BLaER1 (cell line): Measurements from ENCODE around the gene C20orf141.

Experiments used
- H3K27ac ChIP-seq: shearing (Covaris generic); formaldehyde crosslinking; 2 replicates; pipeline ENCODE4 v1.8.1; 2022
- H3K27me3 ChIP-seq: shearing (Covaris generic); formaldehyde crosslinking; 2 replicates; pipeline ENCODE4 v1.8.1; 2022
- H3K36me3 ChIP-seq: shearing (Covaris generic); formaldehyde crosslinking; 2 replicates; pipeline ENCODE4 v1.8.1; 2022
- H3K4me1 ChIP-seq: shearing (Covaris generic); formaldehyde crosslinking; 2 replicates; pipeline ENCODE4 v1.8.1; 2022
- H3K4me2 ChIP-seq: shearing (Covaris generic); formaldehyde crosslinking; 2 replicates; pipeline ENCODE4 v1.8.1; 2022
- H3K4me3 ChIP-seq: shearing (Covaris generic); formaldehyde crosslinking; 2 replicates; pipeline ENCODE4 v1.8.1; 2022
- H3K9ac ChIP-seq: shearing (Covaris generic); formaldehyde crosslinking; 2 replicates; pipeline ENCODE4 v1.8.1; 2022
- H3K9me3 ChIP-seq: shearing (Covaris generic); formaldehyde crosslinking; 2 replicates; pipeline ENCODE4 v1.8.1; 2022
- H4K20me1 ChIP-seq: shearing (Covaris generic); formaldehyde crosslinking; 2 replicates; pipeline ENCODE4 v1.8.1; 2022
- Cebpa-rat ChIP-seq: shearing (Covaris generic); IDR thresholded peaks from 2 replicates; pipeline ENCODE4 v1.8.1; 2022

The C20orf141 gene

DNA sequence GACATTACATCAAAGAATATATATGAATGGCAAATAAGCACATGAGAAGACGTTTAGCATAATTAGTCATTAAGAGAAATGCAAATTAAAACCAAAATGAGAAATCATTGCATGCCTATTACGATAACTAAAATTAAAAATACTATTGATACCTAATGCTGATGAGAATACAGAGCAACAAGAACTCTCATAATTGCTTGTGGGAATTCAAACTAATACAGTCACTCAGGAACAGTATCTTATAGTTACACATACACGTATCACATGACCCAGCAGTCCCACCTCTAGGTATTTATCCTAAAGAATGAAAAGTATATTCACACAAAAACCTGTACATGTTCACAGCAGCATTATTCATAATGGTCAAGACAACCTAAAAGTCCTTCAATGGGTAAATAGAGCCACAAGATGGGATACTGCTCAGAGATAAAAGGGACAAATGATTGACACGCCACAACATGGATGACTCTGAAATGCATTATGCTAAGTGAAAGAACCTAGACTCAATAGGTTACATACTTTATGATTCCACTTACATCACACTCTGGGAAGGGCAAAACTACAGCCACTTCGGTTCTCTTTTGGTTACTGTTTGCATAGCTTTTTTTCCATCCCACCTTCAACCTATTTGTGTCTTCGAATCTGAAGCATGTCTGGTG lies 30.8 kb upstream of the C20orf141 start:
- Histone ChIP-seq H3K9ac (no peak overlapping the region), H3K27ac (no peak overlapping the region), H3K4me2 (no peak overlapping the region), H3K36me3 (no peaks in the 10 kb centered on the region), H3K9me3 (no peaks in the 10 kb centered on the region), H3K4me3 (no peak overlapping the region), H3K27me3 (no peaks in the 10 kb centered on the region), H3K4me1 (no peaks in the 10 kb centered on the region), H4K20me1 (no peaks in the 10 kb centered on the region)
- TF ChIP-seq Cebpa-rat = no peak

DNA sequence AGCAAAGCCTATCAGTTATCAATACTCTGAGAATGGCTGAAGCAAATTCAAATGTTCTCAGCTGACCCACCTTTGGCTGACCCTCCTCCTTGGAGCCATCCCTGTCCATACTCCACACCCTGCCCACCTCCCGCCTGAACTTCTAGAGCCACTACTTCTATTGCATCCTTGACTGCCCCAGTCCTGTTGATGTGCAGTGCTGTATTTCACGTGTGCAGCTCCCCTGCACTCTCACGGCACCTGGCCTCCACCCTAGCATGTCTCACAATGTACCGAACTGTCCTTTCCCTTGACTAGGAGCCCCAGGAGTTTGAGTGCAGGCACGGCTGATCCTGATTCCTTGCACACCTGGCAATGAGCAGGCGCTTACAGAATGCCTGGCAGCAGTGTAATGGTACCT lies 21.3 kb upstream of the C20orf141 start:
- Histone ChIP-seq H3K4me1 (peaks cover 16% of the 10 kb centered on the region), H3K9me3 (no peaks in the 10 kb centered on the region), H3K27ac (no peak overlapping the region), H4K20me1 (peaks cover 55% of the 10 kb centered on the region), H3K36me3 (peaks cover 82% of the 10 kb centered on the region), H3K4me2 (no peak overlapping the region), H3K9ac (no peak overlapping the region), H3K4me3 (no peak overlapping the region), H3K27me3 (no peaks in the 10 kb centered on the region)
- TF ChIP-seq Cebpa-rat = no peak

DNA sequence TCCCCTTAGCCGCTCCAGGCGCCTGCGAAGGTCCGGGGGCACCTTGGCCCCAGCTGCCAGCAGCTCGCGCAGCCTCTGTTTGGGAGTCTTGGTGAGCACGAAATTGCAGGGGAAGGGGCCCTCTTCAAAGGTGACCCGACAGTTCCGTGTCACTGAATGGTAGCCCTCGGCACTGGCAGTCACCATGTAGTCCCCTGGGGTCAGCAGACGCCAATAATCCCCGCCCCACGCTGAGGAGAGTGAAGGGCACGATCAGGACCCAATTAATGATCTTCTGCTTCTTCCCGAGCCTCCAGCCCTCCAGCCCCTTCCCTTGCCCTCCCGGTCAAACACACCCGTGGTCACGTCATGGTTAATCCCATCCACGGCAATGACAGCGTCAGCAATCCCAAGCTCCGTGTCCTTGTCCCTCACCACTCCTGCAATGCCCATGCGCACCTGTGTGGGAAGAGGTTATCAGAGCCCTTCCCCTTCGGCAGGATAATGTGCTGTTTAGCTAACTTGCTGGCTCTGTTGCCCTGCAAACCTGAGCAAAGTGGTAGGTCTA lies 20.5 kb upstream of the C20orf141 start:
- Histone ChIP-seq H4K20me1 (peaks cover 58% of the 10 kb centered on the region), H3K4me1 (peaks cover 24% of the 10 kb centered on the region), H3K9ac (no peak overlapping the region), H3K9me3 (no peaks in the 10 kb centered on the region), H3K27ac (no peak overlapping the region), H3K27me3 (no peaks in the 10 kb centered on the region), H3K36me3 (peaks cover 85% of the 10 kb centered on the region), H3K4me2 (no peak overlapping the region), H3K4me3 (no peak overlapping the region)
- no peak for TF ChIP-seq Cebpa-rat

- Histone ChIP-seq H3K4me1 (peaks cover 25% of the 10 kb centered on the region), H3K9ac (no peak overlapping the region), H3K27ac (no peak overlapping the region), H3K4me3 (no peak overlapping the region), H3K4me2 (no peak overlapping the region), H3K9me3 (no peaks in the 10 kb centered on the region), H3K27me3 (no peaks in the 10 kb centered on the region), H3K36me3 (peaks cover 78% of the 10 kb centered on the region), H4K20me1 (peaks cover 58% of the 10 kb centered on the region)
- TF ChIP-seq Cebpa-rat = no peak
Observed at GRCh38 chr20:2794866-2795447, 19.8 kb upstream of the C20orf141 start.

DNA sequence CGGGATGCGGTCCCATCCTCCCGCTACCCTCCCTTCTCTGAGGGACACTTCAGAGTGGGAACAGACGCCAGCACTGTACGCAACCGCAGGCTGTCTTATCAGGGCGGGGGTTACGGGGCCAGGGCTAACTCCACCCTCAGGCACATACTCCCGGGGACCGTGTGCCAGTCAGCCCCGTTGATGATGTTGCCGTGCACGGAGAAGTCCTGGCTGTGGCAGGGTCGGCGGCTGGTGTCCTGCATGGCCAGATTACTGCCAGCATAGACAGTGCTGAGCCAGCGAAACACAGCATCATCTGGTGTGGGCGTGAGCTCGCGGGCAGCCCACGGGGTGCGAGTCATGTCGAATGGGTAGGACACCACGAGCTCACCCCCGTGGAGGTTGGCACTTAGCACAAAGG lies 19.3 kb upstream of the C20orf141 start:
- Histone ChIP-seq H3K27ac (no peak overlapping the region), H3K4me2 (no peak overlapping the region), H3K4me3 (no peak overlapping the region), H3K9ac (no peak overlapping the region), H3K4me1 (peaks cover 25% of the 10 kb centered on the region), H3K27me3 (no peaks in the 10 kb centered on the region), H4K20me1 (peaks cover 58% of the 10 kb centered on the region), H3K9me3 (no peaks in the 10 kb centered on the region), H3K36me3 (peaks cover 75% of the 10 kb centered on the region)
- TF ChIP-seq Cebpa-rat = no peak

- H3K27ac ChIP-seq = no peak overlapping the region
- H3K9ac ChIP-seq = no peak overlapping the region
- H3K4me1 ChIP-seq = peaks cover 30% of the 10 kb centered on the region
- H3K9me3 ChIP-seq = no peaks in the 10 kb centered on the region
- no peak overlapping the region for H3K4me2 ChIP-seq
- TF ChIP-seq Cebpa-rat = no peak
- H3K36me3 ChIP-seq = peaks cover 75% of the 10 kb centered on the region
- peaks cover 58% of the 10 kb centered on the region for H4K20me1 ChIP-seq
- no peak overlapping the region for H3K4me3 ChIP-seq
- H3K27me3 ChIP-seq = no peaks in the 10 kb centered on the region
Observed at GRCh38 chr20:2796011-2796660, 18.7 kb upstream of the C20orf141 start.

DNA sequence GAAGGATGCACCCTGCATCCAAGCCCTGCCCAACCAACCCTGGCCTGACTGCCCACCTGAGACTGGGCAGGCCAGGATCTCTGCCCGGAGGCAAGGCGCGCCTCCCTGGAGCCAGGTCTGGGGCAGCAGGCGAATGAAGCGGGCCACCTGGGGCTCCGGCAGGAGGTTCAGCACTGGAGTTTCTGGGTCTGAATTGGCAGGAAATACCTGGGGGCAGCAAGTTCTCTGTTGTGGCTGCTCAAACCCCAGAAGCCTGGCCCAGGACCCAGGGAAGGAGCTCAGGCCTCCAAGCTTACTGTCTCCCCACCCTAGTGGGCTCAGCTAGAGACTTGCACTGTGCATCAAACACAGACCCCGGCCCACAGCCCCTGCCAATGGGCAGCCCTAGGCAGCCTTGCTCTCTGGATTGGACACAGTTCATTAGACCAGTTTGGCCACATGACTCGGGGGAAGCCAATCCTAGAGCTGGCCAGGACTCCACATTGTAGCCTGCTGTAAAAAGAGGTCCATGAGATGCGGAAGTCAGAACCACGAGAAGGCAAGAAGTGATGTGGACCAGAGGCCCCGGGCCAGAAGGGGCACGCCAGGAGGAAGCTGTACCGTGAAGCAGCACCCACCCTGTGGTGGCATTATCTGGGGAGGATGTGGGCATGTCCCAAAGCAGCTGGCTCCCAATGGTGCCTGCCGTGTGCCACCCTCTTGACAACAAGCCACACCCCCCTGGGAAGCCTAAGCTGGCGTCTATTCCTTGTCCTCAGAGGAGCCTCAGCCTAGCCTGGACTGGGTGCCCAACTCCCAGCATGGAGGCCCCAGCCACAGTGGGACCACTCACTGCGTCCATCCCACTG lies 17.4 kb upstream of the C20orf141 start:
- no peaks in the 10 kb centered on the region for H3K27me3 ChIP-seq
- peaks cover 58% of the 10 kb centered on the region for H4K20me1 ChIP-seq
- H3K36me3 ChIP-seq = peaks cover 65% of the 10 kb centered on the region
- H3K4me2 ChIP-seq = peak overlapping the region; percentile 99
- no peak for TF ChIP-seq Cebpa-rat
- H3K9me3 ChIP-seq = no peaks in the 10 kb centered on the region
- H3K9ac ChIP-seq = 0 out of 2 replicates have a peak overlapping the region, but pooled peaks have one; percentile 95
- peaks cover 38% of the 10 kb centered on the region for H3K4me1 ChIP-seq
- peak overlapping the region; percentile 96; the same call in 1 of the 2 replicates for H3K27ac ChIP-seq
- peak overlapping the region; percentile 95; the same call in 1 of the 2 replicates for H3K4me3 ChIP-seq

GRCh38 chr20:2798095-2798805 lies 16.5 kb upstream of the C20orf141 start:
- Histone ChIP-seq H3K27ac (peak overlapping the region; percentile 96), H3K4me1 (peaks cover 38% of the 10 kb centered on the region), H3K36me3 (peaks cover 56% of the 10 kb centered on the region), H3K4me3 (peak overlapping the region; percentile 95), H4K20me1 (peaks cover 55% of the 10 kb centered on the region), H3K9me3 (no peaks in the 10 kb centered on the region), H3K9ac (peak overlapping the region; percentile 95), H3K27me3 (no peaks in the 10 kb centered on the region), H3K4me2 (peak overlapping the region; percentile 99)
- TF ChIP-seq Cebpa-rat = no peak

DNA sequence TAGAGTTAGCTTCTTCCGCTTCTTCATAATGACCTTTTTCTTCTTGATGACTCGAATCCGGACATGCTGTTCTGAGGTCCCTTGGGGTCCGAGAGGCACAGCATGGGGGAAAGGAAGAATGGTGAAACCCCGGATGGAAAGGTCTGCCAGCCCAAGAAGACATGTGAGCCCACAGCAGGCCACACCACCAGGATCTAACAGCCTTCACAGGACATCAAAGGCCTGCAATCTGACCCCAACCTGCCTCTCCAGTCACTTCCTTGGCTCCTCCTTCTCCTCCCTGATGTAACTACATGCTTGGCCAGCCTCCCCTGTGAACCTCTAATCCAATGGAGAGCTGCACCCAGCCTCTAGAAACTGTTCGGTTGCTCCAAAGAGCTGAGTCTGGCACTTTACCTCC lies 16.0 kb upstream of the C20orf141 start:
- H3K27me3 ChIP-seq = peaks cover 4% of the 10 kb centered on the region; the same call in 1 of the 2 replicates
- peak overlapping the region; percentile 95 for H3K9ac ChIP-seq
- no peaks in the 10 kb centered on the region for H3K9me3 ChIP-seq
- H3K4me3 ChIP-seq = peak overlapping the region; percentile 95
- peak overlapping the region; percentile 99 for H3K4me2 ChIP-seq
- peak overlapping the region; percentile 96 for H3K27ac ChIP-seq
- H3K36me3 ChIP-seq = peaks cover 51% of the 10 kb centered on the region
- H4K20me1 ChIP-seq = peaks cover 50% of the 10 kb centered on the region
- no peak for TF ChIP-seq Cebpa-rat
- H3K4me1 ChIP-seq = peaks cover 38% of the 10 kb centered on the region
